Measurements from ENCODE around the gene EPN2.

Gene EPN2

DNA sequence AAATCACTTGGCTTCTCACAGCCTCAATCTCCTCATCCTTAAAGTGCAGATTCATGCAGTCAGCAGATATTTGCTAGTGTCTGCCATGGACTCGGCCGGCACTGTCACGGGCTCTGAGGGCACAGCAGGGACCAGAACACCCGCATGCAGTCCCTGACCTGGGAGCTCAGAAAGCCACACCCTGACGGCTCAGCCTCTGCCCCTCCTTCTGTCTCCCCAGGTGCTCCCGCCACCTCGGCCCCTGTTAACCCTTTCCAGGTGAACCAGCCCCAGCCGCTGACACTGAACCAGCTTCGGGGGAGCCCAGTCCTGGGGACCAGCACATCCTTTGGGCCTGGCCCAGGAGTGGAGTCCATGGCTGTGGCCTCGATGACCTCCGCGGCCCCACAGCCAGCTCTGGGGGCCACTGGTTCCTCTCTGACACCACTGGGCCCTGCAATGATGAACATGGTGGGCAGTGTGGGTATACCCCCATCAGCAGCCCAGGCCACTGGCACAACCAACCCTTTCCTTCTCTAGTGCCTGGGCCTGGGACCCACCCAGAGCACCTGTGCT is 96.6 kb downstream of the EPN2 start:
- DNase-seq = no peak

DNA sequence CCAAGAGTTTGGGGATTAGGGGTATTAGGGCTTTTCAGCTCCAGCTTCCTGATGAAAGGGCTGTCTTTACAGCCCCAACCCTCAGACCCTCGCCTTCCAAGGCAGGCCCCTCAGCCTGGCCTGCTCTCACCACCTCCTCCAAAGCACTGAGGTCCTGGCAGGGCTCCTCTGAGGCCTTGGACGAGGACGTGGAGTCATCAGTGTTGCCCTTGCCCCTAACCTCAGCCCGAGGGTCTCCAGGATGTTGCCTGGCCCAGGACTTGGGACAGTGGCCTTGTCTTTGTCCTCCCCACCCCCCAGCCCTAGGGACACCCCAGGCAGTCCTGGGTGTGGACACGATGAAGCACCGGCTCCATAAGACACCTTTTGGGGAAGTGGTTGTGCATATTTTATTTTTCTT is 97.2 kb downstream of the EPN2 start:
- DNase-seq = no peak

DNA sequence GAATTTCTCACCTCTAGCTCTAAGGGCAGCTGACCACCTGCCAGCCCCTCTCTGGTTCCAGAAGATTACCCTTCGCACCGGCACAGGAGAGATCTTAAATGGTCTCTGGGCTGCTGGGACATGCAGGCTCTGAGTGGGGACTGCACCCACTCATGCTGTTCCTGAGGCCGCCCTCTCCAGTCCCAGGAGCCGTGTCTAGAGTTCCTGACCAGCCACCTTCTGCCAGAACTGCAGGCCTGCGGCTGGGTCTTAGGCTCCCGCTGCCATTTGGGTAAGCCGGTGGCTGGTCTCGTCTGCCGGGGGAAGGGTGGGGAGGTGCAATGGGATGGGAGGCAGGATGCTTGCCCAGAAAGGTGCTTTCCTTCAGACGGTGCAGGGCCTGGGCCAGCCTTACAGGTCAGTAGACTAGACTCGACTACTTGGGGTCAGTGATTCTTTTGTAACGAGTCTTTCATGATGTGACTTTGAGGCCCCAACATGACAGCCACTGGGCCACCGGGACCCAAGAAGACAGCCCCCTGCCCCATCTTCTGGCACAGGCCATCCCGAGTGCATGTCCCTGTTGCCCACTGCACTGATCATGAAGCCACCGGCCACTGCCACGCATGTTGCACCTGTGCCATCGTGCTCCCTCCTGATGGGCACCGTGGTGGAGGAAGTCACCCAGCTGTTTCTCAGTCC is 98.9 kb downstream of the EPN2 start:
- no peak for DNase-seq

DNA sequence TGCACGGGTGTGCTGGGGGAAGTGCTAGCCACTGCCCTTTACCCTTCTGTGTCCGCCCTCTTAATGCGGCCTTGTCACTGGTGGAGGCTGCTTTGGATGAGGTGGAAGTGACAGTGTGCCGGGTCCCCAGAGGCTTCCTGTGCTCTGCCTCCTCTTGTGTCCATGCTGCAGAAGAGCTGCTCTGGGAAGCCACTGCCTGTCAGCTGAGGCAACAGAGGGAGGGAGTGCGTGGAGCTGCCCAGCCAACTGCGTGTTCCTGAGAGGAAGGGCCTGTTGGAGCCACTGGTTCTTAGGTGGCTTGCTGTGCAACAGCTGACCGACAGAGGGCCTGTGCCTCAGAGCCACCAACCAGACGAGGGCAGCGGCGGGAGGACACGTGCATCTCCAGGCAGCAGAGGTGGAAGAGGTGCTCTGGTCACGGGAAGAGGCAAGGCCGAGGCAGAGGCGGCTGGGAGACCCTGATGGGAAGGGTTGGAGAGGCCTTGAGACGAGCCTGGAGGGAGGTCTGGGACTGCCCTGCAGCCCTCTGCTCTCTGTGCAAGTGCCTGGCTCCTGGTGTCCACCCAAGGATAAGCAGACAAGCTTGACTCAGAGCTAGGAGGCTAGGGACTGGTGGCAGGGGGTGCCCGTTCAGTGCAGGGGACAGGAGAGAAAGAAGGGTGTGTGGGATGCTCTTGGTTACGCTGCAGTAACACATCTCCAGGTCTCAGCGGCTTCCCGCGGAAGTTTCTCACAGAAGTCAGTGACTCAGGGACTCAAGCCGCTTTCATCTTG is 100.0 kb downstream of the EPN2 start:
- DNase-seq = no peak

DNA sequence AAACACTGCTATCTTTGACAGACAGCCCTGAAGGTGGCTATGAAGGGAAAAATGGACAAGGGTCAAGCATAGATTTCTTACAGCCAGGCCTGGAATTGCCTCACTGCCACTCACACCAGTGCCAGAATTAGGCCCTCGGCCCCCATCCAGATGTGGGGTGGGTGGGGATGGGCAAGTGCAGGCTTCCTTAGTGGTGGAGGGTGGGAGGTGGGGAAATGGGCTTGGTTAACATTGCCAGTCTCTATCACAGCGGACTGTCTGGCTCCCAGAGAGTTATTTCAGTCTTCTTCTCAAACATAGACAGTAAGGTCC is 100.5 kb downstream of the EPN2 start:
- no peak for DNase-seq

DNA sequence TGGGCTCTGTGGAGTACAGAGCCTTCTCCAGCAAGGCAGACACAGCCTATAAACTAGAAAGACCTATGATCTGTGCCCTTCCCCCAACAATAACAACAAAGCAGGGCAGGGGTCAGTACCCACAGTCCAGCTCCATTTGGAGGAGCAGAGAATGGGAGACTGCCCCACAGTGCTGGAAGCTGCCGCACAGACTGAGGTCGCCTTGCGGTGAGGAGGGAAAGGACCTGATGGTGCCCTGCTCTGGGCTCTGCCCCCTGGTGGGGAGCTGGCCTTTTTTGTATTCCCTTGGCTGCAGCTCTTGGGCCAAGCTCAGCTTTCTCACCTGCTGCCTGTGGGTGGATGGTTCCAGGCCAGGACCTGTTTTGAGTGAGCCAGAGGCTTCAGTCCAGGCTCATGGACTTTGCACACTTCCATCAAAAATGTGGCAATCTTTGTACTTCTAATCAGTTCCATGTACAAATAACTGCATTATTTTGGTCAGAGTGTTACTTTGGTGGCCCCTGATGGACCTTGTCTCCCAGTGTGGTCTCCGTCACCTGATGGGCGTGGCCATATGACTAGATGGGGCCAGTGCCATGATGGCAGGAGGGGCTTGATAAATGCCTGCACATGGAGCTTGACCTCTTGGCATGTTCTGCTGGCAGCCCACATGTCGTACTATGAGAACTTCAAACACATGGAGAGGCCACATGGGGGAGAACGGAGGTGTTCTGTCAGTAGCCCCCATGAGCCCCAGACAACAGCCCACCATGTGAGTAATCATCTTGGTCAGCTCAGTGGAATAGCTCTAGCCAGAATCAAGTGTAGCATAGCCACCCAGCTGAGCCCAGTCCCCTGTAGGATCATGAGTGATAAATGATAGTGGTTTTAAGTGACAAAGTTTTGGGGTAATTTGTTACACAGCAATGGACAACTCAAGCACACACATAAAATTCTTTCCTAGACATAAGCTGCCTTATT is 101.1 kb downstream of the EPN2 start:
- peak; percentile 87 for DNase-seq

DNA sequence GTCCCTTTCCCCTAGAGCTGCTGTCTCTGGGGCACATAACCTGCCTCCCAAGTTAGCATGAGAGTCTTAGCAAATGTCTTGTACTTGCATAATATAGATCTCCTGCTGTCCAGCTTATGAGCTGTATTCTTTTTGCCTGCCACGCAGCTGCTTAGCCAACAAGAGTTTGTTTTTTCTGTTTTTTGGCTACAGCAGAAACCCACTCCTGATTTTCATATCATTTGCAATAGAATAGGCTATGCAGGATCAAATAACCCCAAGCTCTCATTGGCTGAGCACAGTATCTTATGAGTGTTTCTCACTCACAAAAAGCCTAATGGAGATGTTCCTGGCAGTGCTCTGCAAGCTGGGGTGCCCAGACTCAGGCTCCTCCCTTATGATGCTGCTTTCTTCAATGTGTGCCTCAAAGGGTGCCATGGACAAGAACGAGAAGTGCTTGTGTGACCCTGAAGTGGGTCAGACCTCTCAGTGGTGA is 102.2 kb downstream of the EPN2 start:
- no peak for DNase-seq

DNA sequence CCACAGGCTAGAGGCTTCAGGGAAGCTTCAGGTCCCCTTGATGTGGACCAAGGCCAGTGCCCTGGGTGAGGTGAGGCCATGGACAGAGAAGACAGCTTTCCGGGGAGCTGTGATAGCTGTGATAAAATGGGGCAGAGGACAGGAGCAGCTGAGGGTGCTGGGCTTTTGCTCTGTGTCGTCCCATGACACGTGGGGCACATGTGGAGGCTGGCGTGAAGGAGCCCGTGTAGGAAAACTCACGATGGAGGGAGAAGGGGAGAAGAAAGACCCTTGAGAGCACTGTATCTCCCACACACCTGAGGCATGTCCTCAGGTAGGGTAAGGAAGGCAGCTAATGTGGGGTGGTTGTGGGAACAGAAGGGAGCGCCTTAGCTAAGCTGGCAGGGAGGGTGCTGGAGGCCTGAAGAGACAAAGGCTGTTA is 104.1 kb downstream of the EPN2 start:
- DNase-seq = no peak

DNA sequence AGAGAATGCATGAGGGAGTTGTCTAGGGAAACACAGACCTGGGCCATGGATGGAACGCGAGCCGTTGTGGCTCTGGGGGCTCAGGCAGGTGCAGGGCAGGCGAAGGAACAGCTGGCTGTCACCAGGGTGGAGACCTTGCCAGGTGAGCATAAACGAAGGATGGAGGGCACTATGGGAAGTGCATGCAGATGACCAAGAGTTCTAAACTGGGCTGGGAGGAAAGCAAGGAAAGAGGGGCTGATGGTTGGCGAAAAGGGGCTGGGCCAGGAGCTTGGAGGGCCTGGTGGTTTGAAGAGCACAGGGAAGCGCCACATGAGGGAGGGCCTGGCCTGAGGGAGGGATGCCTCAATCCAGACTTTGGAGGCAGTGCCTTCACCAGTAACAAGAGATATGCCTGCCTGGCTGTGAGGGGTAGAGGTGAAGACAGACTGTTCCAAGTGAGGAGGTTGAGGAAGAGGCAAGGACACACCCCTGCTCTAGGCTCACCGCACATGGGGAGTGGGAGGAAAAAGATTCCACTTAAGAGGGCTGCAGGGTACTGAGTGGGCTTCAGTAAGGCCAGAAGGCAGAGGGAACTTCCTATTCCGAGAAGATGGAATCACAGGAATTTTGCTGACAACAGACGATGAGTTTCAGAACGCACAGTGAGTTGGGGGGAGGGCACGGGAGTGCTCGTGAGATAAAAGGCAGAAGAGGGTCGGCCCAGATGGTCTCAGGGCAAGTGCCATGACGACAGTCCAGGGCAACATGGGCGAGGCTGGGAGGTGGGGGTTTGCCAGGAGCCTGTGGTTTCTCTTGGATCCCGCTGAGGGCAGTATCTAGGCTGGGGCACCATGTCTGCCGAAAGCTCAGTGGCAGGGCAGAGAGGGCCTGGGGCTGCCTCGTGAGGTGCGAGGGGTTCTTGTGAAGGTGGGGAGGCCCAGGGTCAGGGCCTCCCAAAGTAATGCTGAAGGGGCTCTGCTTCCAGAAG is 104.8 kb downstream of the EPN2 start:
- DNase-seq = peak; percentile 73

DNA sequence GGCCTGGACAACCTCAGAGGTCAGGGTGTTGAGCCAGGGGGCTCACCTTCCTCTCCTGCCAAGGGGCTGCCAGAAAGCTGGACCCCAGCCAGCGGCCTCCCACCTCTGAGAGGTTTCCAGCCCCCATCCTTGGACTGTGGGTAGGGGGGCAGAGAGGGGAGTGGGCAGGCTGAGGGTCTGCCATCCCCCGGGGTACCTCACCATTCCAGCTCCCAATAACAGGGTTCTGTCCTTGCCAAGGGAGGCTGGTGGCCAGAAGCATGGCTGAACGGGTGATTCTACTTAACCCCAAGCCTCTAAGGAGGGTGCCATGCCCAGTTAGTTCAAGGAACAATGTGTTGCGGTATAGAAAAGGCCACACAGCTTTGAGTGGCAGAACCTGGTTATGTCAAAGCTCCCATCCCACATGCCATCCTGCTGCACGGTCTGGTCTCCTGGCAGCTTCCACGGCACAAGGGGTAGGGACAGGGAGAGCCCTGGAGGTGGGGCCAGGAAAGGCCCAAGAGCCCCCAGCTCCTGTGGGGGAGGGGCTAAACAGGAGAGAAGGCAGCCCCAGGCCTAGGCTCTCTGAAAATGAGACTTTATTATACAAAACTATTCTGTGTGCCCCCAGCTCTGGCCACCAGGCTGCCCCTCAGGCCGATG is 105.6 kb downstream of the EPN2 start:
- peak; percentile 25 for DNase-seq

DNA sequence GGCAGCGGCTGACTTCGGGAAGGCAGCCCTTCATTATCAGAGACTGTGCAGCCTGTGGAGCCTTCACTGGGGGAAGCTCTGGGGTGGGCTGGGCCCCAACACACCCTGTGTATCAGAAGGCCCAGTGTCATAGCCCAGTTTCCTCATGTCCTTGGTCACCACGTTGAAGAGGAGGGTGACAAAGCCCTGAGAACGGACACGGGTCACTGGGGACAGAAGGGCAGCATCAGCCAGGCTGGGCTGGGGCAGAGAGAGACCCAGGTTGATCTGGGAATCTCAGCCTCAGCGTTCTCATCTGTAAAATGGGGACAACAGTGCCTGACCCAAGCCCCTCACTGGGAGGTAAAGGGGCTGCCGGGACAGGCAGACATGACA is 106.1 kb downstream of the EPN2 start:
- peak; percentile 53 for DNase-seq

DNA sequence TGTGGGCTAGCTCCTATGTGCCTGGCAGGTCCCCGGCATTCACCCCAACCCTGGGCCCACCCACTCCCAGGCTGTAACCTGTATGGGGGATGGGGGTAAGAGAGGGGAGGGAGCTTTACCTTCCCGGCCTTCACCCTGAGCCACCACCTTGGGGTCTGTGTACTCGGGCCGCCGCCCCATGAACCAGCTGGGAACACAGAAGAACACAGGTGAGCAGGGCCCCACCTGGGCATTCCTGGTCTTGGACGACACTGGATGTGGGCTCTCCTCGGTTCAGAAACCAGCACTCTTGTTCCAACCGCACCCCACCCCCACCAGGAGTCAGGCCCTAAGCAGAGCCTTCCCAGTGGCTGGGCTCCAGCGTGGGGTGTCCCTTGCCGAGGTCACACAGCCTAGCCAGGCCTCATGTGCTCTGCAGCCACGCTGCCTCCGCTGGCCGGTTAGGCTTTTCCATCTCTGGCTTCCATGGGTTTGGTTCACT is 106.5 kb downstream of the EPN2 start:
- no peak for DNase-seq

DNA sequence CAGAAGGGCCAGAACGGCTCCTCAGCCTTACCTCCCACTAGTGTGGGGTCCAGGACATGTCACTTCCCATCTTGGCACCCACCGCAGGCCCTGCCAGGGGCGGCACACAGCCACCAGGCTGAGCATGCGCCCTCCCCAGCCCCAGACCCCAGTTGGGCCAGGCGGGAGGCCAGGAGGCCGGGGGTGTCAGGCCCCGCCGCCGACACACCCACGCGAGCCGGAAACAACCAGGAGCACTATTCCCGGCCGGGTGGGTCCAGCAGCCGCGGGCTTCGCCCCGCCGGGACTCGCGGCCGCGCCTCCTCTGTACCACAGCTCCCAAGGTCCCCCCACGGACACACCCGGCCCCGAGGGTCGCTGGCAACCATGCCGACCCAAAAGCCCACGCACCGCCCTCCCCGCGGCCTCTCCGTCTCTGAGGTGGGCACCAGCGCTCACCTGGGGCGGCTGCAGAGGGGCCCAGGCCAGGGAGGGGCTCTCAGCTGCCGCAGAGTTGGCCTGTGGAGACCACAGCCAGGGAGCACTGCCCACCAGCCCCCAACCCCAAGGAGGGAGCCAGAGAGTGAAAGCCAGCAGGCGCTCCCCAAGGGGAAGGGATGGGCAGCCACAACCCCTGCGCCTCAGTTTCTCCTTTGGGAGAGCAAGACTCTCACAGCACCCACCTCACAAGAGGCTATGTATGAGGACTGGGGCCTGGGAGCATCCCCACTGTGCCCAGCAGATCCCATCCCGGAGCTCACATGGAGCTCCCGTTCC is 107.3 kb downstream of the EPN2 start:
- DNase-seq = no peak

DNA sequence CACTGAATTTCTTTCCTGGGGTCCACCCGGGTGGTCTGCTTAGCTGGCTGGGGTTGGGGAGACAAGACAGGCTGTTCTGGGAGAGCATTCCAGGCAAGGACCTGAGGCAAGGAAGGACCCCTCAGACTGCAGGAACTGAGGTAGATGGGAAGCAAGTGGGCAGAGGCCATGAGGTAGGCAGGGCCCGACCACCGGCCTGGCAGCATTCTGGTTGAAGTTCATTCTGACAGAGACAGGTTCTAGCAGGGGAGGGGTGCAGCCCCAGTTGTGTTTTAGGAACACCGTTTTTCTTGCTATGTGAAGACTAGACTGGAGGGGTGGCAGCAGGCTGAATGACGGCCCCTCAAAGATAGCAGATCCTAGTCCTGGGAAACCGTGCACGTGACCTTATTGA is 107.9 kb downstream of the EPN2 start:
- no peak for DNase-seq

DNA sequence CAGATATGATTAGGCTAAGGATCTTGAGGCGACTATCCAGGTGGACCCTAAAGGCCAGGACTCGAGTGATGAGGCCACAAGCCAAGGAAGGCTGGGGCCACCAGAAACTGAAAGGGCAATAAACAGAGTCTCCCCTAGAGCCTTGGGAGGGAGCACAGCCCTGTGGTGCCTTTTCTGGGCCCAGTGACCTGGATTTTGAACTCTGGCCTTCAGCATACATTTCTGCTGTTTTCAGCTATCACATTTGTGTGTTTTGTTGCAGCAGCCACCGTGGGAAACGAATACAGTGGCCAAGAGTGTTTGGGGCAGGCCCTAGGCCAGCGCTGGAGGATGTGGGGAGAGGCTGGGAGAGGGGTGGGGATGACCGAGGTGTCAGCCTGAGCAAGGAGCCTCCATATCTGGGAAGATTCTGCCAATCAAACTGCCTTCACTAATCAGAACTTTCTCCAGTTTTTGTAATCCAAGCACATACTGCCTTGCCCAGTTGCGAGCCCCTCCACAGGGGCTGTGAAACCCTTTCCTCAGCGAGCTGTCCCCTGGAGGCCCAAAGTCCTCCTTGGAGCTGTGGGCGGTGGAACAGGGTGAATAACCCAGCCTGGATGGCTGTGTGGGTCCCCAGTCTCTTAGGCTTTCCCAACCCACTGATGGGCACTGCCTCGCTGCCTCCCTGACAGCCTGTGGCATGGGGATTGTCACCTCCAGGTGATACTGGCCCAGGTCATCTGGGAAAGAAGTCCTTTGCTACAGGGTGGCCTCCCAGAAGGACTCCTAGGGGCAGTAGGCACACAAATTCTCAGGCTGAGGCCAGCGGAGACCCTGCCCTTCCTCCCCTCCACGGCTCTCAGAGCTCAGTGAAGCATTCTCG is 108.6 kb downstream of the EPN2 start:
- no peak for DNase-seq

DNA sequence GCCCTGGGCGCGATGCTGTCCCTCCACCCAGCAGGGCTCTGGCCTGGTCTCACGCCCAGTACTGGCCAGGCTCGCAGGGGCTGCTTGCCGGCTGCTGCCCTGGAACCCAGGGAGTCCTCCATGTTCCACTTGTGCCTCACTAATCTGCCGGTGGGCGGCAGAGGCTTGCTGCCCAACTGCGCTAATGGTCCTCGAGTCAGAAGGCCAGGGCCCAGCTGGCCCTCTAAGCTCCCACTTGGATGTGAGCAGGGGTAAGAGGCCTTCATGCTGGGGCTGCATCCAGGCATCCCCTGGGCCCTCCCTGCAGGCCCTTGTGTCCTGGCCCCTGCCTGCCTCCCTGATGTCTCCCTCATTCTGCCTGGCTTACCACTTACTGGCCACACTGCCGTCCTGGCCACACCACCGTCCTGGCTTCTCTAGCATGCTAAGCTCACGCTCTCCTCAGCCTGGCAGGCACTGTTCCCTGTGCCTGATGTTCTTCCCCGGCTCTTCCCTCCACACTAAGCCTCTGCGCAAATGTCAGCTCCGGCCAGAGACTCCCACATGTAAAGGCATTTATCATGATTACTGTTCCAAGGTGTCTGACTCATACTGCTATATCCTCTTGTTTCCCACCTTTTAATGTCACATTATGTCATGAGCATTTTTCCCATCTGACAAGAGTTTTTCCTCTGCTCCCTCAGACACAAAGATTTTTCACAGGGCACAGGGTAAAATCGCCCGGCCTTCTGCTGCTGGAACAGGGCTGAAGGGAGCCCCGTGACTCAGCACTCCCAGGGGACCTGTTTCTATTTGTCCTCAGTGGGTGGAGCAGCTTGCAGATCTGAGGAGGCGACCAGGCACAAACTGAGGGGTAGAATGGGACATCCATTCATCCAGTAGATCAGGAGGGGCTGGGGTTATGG is 109.4 kb downstream of the EPN2 start:
- peak; percentile 59 for DNase-seq

DNA sequence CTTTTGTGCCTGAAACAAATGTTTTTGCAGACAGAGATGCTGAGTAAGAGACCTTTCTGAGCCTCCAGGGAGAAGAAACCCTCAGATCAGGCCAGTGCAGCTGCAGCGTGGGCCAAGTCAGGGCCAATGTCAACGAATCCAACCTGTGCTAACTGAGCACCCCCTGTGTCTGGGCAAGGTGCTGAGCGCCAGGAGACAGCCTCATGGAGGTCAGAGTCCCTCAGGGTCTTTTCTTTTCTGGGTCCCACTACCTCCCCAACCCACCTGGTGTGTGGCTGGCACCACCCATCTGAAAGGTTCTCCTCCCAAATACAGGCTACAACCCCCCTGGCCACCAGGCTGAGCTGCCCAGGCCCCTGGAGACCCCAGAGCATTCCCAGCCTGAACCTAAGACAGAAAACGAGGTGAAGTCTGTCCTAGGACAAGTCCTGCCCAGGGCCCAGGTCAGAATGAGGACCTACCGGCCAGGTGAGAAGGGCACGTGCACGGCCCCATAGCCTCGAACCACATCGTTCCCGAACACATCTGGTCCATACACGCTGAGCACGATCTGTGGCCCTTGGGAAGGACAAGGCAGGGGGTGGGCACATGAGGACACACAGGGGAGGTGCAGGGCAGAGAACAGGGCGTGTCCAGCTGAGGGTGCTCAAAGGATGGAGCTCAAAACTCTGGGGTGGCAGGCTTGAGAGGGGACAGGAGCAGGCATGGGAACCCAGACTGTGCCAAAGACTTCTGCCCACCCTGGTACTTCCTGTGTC is 110.3 kb downstream of the EPN2 start:
- DNase-seq = no peak

Measured in hematopoietic multipotent progenitor cell treated with erythropoietin and hydrocortisone succinate and interleukin-3 and kit ligand, for 6 days (in vitro differentiated cells).